Muscle layer of duodenum (tissue), 2 donors: Measurements from ENCODE around the gene CAVIN2.

ENCODE experiments used
- H3K27ac ChIP-seq: one replicate; pipeline ENCODE4 v1.7.0; 2013; ENCODE audit warnings: mild to moderate bottlenecking, low read length
- H3K27me3 ChIP-seq: one replicate; pipeline ENCODE4 v1.7.0; 2013; ENCODE audit warnings: low read depth, mild to moderate bottlenecking, control low read depth, low read length
- H3K36me3 ChIP-seq, 2 donors: one replicate each; pipeline ENCODE4 v1.7.0; 2013; ENCODE audit warnings: low read length in 2 of 2, control low read depth in 1 of 2, mild to moderate bottlenecking in 1 of 2; ENCODE audit not compliant: insufficient read depth in 2 of 2, control insufficient read depth in 1 of 2
- H3K4me1 ChIP-seq, 2 donors: one replicate each; pipeline ENCODE4 v1.7.0; 2013; ENCODE audit warnings: low read length in 2 of 2, mild to moderate bottlenecking in 2 of 2, control low read depth in 1 of 2, moderate library complexity in 1 of 2; ENCODE audit not compliant: insufficient read depth in 2 of 2, control insufficient read depth in 1 of 2
- H3K4me3 ChIP-seq, 2 donors: one replicate each; pipeline ENCODE4 v1.7.0; 2013; ENCODE audit warnings: low read length in 2 of 2, low read depth in 1 of 2, mild to moderate bottlenecking in 1 of 2
- H3K9me3 ChIP-seq, 2 donors: one replicate each; pipeline ENCODE4 v1.7.0; 2013; ENCODE audit warnings: low read length in 2 of 2, control low read depth in 1 of 2, mild to moderate bottlenecking in 1 of 2; ENCODE audit not compliant: control insufficient read depth in 1 of 2
- donor health status: healthy.

The CAVIN2 gene

GRCh38 chr2:191836853-191837769 is 9.8 kb downstream of the CAVIN2 start:
- peaks cover 0 to 6% of the 10 kb centered on the region in 2 donors for H3K36me3 ChIP-seq
- no peak overlapping the region for H3K27ac ChIP-seq
- H3K4me3 ChIP-seq, result no peak overlapping the region
- H3K4me1 ChIP-seq, result no peaks in the 10 kb centered on the region
- no peaks in the 10 kb centered on the region for H3K9me3 ChIP-seq
- no peaks in the 10 kb centered on the region for H3K27me3 ChIP-seq

GRCh38 chr2:191836471-191836852 is 10.4 kb downstream of the CAVIN2 start:
- Histone ChIP-seq H3K27me3 (no peaks in the 10 kb centered on the region), H3K27ac (no peak overlapping the region), H3K4me3 (no peak overlapping the region), H3K36me3 (peaks cover 0 to 6% of the 10 kb centered on the region in 2 donors), H3K9me3 (no peaks in the 10 kb centered on the region), H3K4me1 (no peaks in the 10 kb centered on the region)

- Histone ChIP-seq H3K4me3 (no peak overlapping the region), H3K27ac (no peak overlapping the region), H3K4me1 (no peaks in the 10 kb centered on the region), H3K9me3 (no peaks in the 10 kb centered on the region), H3K36me3 (peaks cover 0 to 6% of the 10 kb centered on the region in 2 donors), H3K27me3 (no peaks in the 10 kb centered on the region)
These were observed 11.1 kb downstream of the CAVIN2 start for GRCh38 chr2:191835539-191836350.

GRCh38 chr2:191835100-191835499 is 11.8 kb downstream of the CAVIN2 start:
- Histone ChIP-seq H3K4me3 (no peak overlapping the region), H3K36me3 (peaks cover 0 to 6% of the 10 kb centered on the region in 2 donors), H3K27ac (no peak overlapping the region), H3K27me3 (no peaks in the 10 kb centered on the region), H3K9me3 (no peaks in the 10 kb centered on the region), H3K4me1 (no peaks in the 10 kb centered on the region)

GRCh38 chr2:191833356-191833755 is 13.5 kb downstream of the CAVIN2 start:
- H3K27ac ChIP-seq, result no peak overlapping the region
- no peaks in the 10 kb centered on the region for H3K9me3 ChIP-seq
- no peak overlapping the region for H3K4me3 ChIP-seq
- H3K36me3 ChIP-seq, result peaks cover 0 to 6% of the 10 kb centered on the region in 2 donors
- no peaks in the 10 kb centered on the region for H3K27me3 ChIP-seq
- no peaks in the 10 kb centered on the region for H3K4me1 ChIP-seq

- no peak overlapping the region for H3K27ac ChIP-seq
- H3K27me3 ChIP-seq, result no peaks in the 10 kb centered on the region
- peaks cover 0 to 6% of the 10 kb centered on the region in 2 donors for H3K36me3 ChIP-seq
- H3K4me3 ChIP-seq, result no peak overlapping the region
- H3K4me1 ChIP-seq, result no peaks in the 10 kb centered on the region
- no peaks in the 10 kb centered on the region for H3K9me3 ChIP-seq
These were observed 14.2 kb downstream of the CAVIN2 start for GRCh38 chr2:191832668-191833067.

GRCh38 chr2:191831410-191831994 is 15.4 kb downstream of the CAVIN2 start:
- H3K4me1 ChIP-seq, result no peaks in the 10 kb centered on the region
- no peaks in the 10 kb centered on the region for H3K27me3 ChIP-seq
- peaks cover 0 to 6% of the 10 kb centered on the region in 2 donors for H3K36me3 ChIP-seq
- no peak overlapping the region for H3K4me3 ChIP-seq
- no peaks in the 10 kb centered on the region for H3K9me3 ChIP-seq
- no peak overlapping the region for H3K27ac ChIP-seq

GRCh38 chr2:191824398-191824797 is 22.5 kb downstream of the CAVIN2 start:
- Histone ChIP-seq H3K27me3 (no peaks in the 10 kb centered on the region), H3K4me1 (no peaks in the 10 kb centered on the region), H3K27ac (no peak overlapping the region), H3K36me3 (no peaks in the 10 kb centered on the region), H3K4me3 (no peak overlapping the region), H3K9me3 (no peaks in the 10 kb centered on the region)

- Histone ChIP-seq H3K4me3 (no peak overlapping the region), H3K27me3 (no peaks in the 10 kb centered on the region), H3K27ac (no peak overlapping the region), H3K4me1 (no peaks in the 10 kb centered on the region), H3K36me3 (no peaks in the 10 kb centered on the region), H3K9me3 (no peaks in the 10 kb centered on the region)
These were observed 25.8 kb downstream of the CAVIN2 start for GRCh38 chr2:191821078-191821477.

- H3K36me3 ChIP-seq, result no peaks in the 10 kb centered on the region
- H3K9me3 ChIP-seq, result no peaks in the 10 kb centered on the region
- no peaks in the 10 kb centered on the region for H3K4me1 ChIP-seq
- no peaks in the 10 kb centered on the region for H3K27me3 ChIP-seq
- H3K4me3 ChIP-seq, result no peak overlapping the region
- H3K27ac ChIP-seq, result no peak overlapping the region
These were observed 28.1 kb downstream of the CAVIN2 start for GRCh38 chr2:191818725-191819350.

GRCh38 chr2:191818133-191818532 is 28.8 kb downstream of the CAVIN2 start:
- Histone ChIP-seq H3K9me3 (no peaks in the 10 kb centered on the region), H3K4me1 (no peaks in the 10 kb centered on the region), H3K27ac (no peak overlapping the region), H3K4me3 (no peak overlapping the region), H3K27me3 (no peaks in the 10 kb centered on the region), H3K36me3 (no peaks in the 10 kb centered on the region)
